GM18508 (cell line): ENCODE results near the gene MPIG6B.

Experiments
- ATAC-seq: cut with Tn5 transposase; IDR thresholded peaks from one replicate; pipeline ENCODE4 v1.9.1; 2021; ENCODE audit warnings: moderate number of reproducible peaks; ENCODE audit not compliant: insufficient read depth, unreplicated experiment

MPIG6B gene

GRCh38 chr6:31719001-31719400 is 4.2 kb upstream of the MPIG6B start:
- ATAC-seq = no peak

GRCh38 chr6:31720196-31720770 is 2.9 kb upstream of the MPIG6B start:
- ATAC-seq = no peak

DNA sequence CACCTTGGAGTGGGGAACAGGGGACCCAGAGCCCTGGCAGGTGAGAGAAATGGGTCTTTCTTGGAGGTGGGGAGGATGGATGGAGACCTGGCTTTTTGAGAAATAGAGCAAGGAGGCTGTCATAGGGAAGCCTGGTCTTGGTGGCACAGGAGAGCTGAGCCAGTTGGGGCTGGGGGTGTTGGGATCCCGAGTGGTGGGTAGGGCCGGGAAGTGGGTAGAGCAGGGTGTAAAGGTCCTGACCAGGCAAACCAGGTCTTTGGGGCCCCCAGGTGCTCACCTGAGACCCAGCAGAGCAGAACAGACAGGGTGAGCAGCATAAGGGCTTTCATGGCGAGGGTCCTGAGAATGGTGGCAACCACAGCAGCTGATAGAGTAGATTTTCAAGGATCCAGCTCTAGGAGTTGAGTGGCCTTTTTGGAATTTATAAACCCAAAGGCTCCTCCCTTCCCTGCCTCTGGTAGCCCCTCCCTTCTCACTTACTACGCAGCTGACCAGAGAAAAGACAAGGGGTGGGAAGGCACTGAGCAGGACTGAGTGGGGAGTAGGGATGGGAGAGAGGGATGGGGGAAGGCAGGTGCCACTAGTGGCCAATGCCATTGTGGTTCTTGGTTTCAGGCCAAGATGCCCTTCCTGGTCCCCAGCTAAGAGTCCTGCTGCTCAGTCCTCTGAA is 1.7 kb upstream of the MPIG6B start, which contains the start of gene LY6G6C:
TSS of gene LY6G6C (minus strand) at position 396 of the 670 bp plus-strand sequence. CDS start at position 329, 67 bp downstream.
- ATAC-seq = no peak

DNA sequence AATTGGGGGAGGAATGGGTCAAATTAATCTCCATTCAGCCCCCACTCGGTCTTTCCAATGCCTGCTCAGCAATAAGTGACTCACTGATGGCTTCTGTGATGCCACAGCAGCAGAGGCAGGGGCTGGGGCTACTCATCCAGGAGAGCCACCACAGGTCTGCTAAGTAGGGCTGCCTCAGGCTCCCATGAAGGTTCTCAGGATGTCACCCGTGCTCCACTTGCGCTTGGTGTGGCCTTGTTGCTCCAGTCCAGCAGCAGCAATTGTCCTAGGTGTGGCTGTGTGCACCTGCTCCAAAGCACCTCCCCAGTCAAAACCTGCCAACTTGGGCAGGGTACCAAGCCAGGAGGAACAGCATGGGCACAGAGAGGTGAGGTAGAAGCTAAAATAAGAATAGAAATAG is 1.0 kb upstream of the MPIG6B start:
- ATAC-seq = no peak

DNA sequence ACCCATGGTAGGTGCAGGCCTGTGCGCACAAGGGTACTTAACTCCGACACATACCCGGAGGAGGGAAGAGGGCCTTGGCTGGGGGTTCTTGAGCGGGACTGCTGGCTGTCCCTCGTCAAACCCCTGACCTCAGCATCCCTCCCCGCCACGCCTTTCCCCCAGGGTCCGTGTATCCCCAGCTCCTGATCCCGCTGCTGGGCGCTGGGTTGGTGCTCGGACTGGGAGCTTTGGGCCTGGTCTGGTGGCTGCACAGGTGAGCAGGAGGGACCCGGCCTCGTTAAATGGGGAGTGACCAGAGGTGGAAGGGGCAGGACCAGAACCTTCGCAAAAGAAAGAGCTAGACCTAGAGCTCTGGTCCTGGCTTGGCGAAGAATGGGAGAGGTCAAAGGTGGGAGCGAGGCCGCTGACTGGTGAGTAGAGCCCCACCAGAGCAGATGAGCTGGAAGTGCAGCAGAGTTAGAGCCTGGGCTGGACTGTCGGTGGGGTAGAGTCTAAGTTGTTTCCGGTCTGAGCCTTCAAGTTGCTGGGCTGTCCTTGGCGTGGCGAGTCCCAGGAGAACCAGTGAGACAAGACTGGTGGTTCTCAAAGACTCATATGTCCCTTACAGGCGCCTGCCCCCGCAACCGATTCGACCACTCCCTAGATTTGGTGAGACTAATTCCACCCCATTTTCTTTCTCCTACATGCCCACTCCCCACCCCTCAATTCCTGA is 963 bp downstream of the MPIG6B start:
- ATAC-seq = no peak

DNA sequence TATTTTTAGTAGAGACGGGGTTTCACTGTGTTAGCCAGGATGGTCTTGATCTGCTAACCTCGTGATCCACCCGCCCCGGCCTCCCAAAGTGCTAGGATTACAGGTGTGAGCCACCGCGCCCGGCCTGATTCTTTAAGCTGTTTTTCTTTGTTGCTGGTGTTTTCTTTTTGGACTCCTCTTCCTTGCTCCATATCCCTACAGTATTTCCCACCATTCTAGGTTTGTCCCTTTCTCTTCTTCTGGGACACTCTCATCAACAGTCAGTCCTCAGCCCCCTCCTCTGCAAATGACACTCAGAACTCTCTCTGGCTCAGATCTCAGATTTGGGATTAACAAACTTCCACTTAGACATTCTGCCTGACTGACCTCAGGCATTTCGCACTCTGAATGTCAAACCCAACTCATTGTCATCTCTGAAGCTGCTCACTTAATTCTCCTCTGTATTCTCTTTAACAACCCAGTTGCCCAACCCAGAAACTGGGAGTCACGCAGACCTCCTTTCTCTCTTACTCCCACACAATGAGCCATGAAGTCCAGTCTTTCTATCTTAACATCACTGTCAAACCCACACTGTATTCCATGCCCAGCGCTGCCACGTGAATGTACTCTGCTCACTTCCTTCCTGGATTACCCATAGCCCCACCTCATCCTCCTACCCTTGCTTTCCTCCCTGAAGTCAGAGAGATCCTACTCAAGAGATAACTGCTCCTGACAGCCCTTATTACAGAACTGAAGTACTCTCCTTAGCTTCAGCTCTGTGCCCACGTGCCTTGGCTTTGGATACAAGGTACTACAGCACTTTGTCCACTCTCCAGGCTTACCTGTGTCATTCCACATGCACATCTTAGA is 2.6 kb downstream of the MPIG6B start:
- no peak for ATAC-seq

DNA sequence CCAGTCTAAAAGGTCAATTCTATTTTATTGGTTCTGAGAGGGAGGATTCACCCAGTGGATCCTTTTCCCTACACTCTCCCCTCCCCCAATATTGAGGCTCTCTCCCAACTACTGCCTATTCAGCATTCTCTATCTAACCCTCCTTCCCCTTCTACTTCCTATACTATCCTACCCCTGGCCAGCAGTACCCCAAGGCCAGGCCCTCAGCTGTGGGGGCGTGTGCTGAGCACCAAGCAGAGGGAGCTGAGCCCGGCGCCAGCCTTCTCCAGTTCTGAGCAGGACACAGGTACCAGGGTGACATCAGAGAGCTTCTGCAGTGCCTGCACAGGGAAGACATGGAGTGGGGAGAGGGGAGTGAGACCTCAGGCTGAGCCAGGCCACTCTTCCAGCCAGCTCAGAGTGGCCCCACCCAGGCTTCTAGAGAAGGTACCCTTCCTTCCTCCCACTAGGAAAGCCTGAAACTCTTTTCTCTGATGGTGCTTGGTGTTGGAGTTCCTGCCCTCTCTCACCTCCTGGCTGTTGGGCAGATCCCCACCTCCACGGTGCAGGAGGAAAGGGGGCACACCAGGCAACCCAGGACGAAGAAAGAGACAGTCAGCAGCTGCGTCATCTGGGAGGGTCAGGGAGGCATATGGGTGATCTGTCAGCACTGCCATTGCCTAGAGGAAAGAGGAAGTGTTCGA is 4.0 kb downstream of the MPIG6B start:
- no peak for ATAC-seq

DNA sequence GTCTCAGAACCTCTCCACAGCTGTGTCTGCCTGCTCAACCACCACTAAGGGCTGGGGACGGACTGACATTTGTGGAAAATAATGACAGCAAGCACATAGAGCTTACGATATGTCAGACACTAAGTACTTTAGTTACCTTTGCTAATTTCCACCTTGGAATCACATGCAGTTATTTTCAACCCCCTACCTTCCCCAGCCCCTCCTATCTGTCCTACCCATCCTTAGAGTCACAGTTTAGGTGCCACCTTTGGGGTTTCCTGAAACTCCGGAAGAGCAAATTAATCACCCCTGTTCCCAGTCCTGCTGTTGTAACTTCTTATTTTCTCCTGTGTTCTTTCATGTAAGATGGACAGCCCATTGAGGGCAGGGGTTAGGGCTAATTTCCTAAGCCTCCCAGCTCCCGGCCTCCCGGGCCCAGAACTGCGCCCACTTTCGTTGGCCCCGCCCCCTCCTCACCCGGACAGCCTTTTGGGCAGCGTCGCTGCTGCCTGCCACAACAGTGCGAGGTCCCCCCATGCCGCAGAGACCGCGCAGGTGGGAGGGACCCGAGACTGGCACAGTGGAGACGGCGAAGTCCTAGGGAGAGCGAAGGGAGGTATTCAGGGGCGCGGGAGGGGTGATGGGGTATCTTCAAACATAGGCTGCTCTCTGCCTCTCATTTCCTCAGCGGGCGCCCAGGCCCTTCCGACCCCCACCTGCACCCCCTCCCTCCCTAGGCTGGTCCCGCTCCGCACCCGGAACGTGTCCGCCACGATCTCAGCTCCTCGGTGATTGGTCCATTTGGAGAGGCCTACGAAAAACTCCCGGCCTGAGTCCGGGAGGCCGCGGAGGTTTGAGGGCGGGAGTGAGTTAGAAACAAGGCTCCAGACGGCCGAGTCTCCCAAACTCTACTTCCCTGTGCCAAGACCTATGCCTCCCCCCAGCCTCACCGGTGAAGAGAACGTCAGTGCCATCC is 4.8 kb downstream of the MPIG6B start:
- no peak for ATAC-seq

DNA sequence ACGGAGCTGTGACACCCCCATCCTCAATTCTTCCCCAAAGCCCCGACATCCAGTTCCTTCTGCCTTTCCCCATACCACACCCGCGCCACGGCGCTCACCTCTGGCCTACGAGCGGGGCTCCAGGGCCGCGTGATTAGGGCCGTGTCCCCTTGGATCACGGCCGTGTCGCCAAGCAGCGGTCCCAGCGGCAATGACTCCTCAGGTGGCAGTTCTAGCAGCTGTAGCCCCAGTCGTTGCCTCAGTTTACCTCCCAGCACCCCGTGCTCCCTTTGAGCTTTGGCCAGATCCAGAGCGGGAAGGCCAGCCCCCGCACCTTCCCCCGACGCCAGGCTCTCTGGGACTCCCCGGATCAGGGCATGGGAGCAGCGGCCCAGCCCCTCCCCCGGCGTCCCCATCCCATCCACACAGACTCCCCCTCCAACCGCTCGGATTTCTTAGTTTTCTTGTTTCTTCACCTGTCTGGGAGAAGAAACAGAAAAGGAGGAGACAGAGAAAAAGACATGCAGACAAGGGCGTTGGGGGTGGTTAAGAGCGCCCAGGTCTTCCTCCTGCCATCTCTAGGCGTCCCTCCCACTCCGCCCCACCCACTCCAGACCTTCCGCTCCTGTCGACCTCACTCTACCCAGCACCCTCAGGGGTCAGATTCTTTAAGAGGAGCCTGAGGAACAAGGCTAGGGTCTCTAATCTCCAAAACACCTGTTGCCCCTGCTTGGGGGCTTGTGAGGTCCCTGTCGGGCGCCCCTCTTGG is 5.8 kb downstream of the MPIG6B start, which contains the start of gene DDAH2:
TSS of gene DDAH2 (minus strand) at position 533 of the 748 bp plus-strand sequence. CDS start at position 395, 138 bp downstream.
- ATAC-seq = no peak

GRCh38 chr6:31729515-31729978 is 6.4 kb downstream of the MPIG6B start:
- ATAC-seq = no peak

DNA sequence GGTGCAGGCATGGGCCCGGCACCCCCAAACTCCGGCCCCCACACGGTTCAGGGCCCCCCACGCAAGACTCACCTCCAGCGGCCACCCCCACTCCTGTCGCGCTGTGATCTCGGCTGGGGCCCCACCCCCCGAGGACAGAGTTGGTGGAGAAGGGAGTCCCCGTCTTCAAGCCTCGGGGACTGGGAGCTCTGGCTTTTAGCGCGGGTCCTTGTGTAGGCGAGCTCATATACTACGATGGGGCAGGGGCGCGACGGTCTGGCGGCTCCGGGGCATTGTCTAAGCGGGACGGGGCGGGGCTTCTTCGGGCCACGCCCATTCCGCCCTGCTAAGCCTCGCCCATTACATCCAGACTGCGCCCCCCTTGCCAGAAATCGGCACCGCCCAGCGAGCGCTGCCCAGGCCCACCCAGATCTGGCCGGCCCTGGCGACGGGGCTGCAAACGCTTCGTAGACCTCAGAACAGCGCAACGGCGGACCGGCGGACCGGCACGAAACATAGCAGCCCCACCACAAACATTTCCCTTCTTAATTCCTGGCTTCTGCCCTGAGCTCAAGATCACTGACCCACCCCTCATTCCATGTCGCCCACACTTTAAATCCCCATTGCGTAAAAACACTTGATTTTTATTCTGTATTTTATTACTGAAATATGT is 6.9 kb downstream of the MPIG6B start:
- ATAC-seq = no peak

GRCh38 chr6:31730631-31731086 is 7.5 kb downstream of the MPIG6B start:
- no peak for ATAC-seq

- no peak for ATAC-seq
Observed at GRCh38 chr6:31732029-31732428, 8.9 kb downstream of the MPIG6B start.

GRCh38 chr6:31733734-31734133 is 10.6 kb downstream of the MPIG6B start:
- ATAC-seq = no peak

DNA sequence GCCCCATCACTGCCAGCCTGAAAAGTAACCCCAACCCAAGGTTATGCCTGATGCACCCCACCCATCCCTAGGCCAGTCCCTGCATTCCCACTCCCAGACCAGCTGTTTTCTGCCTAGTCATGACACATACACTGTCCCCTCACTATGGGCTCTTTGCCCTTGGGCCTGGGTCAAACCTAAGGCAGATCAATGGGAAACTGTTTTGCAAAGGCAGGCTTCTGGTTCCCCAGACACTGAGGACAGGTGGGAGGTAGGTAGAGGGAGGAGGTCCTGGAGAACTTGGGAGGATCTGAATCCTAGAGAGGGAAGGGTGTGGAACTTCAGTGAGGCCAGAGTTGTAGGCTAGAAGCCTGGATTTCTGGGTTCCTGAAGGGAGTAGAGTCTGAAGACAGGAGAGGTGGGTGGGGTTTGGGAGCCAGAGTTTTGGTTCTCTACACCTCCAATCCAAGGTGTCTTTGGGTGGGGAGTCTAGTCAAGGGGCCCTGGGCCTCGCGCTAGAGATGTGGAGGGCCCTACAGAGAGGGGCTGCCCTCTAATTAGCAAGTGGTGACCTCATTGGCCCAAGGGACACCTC is 11.2 kb downstream of the MPIG6B start:
- ATAC-seq = no peak

GRCh38 chr6:31734821-31735406 is 11.7 kb downstream of the MPIG6B start:
- ATAC-seq = no peak
